ENCODE results near the gene NEK10.

The NEK10 gene

DNA sequence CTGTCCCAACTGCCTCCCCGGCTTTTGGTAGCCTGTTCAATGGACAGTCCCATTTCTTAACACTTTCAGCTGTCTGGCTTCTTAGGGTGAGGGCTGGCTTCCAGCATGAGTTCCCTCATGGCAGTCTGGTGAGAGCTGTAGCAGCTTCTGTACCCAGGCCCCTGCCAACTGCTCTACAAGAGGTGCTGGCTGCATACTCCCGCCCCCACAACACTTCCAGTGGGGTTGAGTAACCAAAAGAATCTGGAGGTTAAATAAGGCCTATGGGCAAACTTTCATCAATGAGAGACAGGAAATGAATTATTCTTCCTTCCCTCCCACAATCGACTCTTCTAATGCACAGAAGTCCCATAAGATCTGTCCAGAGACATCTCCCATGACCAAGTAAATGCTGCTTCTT, 145.0 kb downstream of the NEK10 start:
- peak; percentile 70 for DNase-seq

DNA sequence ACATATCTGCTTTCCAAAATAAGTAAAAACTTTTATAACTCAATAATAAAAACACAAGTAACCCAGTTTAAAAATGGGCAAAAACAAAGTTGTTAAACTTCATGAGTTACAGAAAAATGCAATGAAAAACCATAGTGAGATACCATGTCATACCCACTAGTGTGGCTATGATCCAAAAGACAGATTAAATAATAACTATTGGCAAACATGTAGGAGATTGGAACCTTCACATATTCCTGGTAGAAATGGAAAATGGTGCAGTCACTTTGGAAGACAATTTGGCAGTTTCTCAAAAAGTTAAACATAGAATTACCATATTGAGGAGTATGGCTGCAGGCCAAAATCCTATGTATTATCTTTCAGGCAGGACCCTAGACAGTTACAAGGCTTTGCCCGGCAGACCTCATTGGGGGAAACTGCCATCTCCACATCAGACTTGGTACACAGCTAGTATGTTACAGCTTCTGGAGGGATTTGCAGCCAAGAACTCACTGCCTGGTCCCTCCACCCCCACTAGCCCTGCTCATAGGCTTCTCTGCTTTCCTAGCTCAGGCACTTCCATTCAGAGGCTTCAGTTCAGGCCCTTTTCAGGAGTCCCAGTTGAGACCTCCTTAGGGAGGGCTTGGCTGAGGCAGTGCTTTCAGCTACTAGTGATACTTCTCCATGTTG, 147.8 kb downstream of the NEK10 start:
- no peak for DNase-seq

DNA sequence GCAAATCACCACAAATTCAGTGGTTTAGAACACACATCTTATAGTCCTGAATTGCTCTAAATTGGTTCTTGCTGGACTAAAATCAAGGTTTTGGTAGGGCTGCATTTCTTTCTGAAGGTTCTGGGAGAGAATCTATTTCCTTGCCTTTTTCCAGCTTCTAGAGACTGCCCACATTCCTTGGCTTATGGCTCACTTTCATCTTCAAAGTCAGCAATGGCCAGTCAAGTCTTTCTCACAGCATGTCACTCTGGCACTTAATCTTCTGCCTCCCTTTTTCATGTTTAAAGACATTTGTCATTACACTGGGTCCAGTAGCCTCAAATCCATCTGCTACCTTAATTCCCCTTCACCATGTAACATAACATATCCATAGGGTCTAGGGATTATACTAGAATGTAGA, 149.0 kb downstream of the NEK10 start:
- DNase-seq: peak; percentile 19

DNA sequence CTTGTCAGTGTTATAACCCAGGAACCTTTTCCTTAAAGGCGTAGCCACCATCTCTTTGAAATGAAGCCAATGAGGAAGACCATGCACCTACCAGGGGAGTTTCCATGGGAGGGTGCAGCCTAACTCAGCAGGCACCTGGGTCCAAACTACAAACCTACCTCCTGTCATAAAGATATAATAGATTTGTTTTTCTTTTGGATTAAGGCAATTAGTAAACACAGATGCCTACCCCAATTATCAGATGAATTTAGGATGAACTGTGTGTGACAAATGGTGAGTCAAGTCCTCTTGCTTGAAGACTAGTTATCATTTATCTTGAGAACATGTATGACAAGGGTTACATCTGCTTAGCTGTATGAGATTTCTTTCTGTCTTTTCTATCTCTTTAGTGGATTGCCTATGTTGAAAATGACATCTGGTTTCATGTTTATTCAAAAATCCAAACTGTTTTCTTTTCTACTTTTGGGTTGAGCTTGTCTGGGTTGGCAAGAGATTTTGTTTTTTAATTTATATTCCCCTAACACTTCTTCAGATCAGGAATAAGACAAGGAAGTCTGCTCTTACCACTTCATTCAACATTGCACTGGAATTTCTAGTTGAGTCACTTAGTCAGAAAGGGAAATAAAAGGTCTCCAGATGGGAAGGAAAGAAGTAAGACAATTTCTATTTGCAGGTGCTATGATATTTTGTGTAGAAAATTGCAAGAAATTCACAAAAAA, 149.9 kb downstream of the NEK10 start:
- peak; percentile 35 for DNase-seq

DNA sequence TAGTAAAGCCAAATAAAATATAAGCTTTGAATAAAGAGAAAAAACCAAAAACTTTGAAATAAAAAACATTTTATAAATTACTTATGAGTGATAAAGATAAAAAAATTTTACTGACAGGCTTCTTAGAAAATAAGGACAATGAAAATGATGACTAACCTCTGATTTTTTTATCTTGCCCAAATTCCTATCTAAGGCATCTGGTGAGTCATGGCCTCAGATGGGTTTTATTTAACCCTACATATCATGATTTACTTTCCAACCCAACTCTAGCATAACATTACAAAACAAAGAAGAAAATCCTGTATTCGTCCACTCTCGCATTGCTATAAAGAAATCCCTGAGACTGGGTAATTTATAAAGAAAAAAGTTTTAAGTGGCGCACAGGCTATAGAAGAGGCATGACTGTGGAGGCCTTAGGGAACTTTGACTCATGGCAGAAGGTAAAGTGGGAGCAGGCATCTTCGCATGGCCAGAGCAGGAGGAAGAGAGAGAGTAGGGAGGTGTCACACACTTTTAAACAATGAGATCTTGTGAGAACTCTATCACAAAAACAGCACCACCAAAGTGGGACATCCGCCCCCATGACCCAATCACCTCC, 152.1 kb downstream of the NEK10 start:
- DNase-seq: peak; percentile 82

DNA sequence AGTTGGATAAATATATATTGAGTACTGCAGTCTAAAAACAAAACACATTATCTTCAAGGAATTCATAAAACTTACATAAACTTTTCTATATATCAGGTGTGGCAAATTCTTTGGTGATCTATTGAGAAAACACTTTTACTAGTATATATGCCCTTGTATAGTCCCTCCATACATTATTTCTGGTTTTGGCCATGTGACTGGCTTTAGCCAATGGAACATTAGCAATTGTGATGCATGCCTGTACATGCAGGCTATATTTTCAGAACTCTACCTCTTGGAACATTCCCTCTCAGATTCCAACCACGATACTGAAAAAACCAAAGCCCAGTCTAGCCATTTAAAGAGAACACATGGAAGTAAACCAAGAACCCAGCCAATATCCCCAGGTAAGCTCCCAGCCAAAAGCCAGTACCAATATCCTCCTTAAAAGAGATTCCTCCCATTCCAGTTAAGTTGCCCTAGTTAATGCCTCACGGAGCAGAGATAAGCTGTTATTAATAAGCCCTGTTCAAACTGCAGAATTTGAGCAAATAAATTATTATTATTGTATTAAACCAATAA, 152.8 kb downstream of the NEK10 start:
- DNase-seq: no peak

DNA sequence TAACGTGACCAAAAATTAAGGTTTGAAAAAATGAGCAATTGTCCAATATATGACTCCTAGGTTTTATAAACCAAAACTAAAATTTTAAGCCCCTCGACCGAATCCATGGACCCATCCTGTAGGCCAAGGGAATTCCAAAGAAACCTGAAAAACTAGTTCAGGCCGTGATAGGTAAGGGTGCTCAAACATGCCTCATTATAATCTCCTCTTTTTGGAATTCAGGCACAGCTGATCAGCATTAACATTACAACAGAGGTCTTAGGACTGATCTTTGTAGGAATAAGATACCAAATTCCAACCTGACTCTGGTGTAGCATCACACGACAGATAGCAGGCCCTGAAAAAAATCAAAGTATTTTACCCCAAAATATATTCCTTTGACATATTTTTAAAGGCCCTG, 155.7 kb downstream of the NEK10 start:
- DNase-seq: no peak

DNA sequence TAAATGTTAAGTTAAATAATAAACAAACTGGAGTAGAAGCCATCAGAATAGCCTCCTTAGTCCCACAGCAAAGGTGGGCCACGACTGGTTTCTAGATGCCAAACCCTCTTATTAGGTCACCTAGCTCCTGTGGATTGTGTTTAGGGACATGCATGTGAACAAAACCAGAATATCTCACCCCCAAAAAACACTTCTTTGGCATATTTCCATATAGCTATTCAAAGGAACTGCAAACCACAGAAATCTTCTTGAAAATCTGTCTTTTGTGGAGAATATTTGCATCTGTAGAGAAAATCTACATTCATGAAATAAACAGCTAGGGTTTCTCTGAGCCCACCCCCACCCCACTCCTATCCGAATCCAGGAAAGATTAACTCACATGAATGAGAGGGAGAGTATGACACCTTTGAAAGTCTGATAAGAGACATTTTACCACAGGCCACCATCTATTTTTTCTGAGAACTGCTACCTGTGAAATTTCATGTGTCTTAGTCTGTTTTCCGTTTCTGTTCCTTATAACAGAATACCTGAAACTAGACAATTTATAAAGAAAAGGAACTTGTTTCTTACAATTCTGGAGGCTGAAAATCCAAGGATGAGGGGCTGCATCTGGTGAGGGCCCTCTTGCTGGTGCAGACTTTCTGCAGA, 159.4 kb downstream of the NEK10 start:
- no peak for DNase-seq

DNA sequence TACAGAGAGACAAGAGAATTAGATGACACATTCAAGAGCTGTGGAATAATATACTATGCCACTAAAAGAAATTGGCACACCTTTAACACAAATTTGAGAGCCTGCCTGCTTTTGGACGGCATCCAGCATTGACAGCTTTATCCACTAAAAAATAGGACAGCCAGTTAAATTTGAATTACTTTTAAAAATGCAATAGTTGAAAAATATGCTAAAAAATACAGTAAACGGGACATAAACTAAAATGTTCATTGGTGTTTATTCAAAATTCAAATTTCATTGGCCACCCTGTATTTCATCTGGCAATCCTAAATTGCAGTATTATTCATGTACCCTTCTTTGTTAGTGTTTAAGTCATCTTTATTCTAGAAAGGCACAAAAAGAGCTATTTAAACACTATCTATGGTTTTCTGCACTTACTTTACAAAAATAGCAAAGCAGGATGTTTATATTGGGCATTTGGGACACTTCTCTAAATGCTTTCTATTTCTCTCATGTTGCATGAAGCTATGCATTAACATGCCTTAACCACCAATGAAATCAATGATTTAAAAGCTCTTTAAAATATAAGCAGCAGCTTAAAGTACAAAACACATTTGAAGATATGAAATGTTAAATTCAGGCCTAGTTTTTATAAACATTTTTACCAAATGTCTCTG, 160.1 kb downstream of the NEK10 start:
- no peak for DNase-seq

DNA sequence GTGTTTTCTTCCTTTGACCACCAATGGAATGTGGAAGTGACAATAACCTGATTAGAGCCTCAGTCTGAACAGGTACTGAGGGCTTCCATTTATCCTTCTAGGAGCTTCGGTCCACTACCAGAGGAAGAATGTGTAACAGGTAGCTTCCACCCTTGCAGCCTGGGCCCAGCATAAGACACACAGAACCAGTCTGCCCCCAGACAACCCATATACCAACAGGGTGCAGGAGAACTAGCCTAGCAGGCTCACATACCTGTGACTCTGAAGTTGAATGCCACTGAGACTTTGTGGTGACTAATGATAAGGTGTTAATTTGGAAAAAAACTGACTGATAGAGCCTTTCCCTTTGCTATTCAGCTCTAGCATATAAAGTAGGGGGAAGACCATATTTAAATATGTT, 166.2 kb downstream of the NEK10 start:
- DNase-seq: no peak

DNA sequence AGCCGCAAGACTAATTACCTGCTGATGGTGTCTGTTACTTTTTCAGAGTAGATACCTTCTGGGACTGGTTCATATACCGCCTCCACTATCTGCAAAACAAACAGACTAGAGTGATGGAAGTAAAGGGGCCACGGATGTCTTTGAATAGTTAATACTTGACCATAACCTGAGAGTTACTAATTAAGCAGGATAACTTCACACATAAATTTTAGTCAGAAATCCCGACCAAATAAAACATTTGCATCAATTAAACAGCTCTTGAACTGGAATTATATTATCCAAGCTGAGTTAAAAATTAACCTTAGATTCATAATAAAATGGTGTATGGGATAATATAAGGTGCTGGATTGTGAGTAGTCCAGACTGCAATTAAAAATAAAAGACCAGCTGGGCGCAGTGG, 167.7 kb downstream of the NEK10 start:
- no peak for DNase-seq

DNA sequence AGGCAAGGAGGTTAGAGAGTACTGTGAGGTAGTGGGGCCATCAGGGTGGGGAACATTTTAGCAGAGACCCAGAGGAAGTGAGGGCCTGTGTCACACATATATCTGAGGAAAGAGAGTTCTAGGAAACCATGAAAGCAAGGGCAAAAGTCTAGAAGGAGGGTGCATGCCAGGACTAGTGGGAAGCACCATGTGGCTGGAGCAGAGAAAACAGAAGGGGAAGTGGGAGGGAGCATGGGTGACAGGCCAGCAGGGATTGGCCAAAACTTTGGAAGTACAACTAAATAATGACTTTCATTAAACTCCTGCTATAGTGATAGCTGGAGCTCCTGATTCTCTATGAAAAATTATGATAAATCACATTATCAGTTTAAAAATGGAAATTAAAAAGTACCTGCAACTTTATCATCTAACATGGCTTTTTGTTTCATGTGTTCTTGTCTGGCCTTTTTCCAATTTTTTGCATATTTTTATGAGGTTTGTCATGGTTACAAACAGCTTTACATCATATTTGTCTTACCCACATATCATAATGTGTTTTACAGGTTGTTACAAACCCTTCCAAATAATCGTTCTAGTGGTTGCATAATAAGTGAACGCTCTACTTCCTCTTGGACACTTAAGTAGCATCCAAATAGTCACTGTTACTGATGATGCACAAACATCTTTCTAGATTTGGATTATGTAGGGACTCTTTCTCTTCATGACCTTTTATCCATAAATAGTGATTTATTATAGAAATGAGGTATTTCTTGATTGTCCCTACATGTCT, 168.3 kb downstream of the NEK10 start:
- DNase-seq: no peak

DNA sequence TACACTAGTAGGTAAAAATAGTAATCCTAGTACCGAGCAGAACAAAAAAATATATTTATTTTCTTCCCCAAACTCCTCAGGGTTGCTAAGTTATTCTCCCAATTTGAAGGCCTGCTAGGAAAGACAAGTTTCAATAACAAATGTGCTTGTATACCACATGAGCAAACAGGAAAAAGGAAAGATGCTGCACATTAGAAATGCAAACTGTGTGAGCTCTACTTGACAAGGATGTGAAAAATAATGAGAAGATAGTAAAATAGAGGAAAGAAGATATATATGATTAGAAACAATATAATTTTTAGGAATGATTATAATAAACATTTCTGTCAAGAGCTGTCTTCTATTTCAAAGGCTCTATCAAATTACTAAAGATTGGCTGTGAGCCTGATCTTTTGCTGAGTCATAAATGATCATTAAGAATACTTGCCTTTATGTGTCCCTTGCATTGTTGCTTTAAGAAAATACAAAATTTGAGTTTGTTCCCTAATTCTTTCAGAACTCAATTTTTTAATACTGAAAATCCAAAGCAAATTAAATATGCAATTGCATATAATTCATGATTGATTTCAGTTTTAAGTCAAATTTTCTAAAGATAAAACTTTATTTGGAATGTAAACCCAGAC, 174.2 kb downstream of the NEK10 start:
- peak; percentile 38 for DNase-seq

DNA sequence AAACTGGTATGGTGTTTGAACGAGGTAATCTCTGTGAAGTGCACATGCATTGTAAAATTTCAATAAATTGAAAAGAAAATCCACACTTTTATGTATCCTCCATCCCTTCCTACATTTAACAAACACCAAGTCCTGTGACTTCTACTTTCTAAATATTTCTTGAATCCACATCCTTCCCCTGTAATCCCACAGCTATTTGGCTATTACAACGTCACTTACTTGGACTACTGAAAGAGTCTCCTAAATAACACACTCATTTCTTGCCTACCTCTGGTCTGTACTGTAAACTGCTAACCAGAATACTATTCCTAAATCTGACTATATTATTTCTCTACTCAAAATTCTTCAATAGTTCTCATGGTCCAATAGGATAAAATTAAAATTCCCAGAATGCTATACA, 176.1 kb downstream of the NEK10 start:
- DNase-seq: peak; percentile 13

DNA sequence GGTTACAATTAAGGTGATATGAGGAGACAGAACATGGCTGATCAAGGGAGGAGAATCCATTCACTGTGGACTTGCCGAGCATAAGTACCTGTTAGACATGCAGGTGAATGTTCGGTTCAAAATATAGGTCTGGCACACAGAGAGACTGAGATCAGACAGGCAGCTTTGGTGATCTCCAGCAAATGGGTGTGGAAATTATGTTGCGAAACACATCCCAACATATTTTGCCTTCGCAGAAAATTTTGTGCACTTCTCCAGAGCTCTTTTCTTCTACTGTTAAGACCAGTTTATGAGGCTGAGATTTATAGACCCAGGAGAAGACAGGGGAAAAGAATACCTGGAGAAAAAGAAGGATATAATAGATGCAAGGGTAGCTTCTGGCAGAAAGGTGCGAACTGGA, 183.2 kb downstream of the NEK10 start:
- DNase-seq: no peak

DNA sequence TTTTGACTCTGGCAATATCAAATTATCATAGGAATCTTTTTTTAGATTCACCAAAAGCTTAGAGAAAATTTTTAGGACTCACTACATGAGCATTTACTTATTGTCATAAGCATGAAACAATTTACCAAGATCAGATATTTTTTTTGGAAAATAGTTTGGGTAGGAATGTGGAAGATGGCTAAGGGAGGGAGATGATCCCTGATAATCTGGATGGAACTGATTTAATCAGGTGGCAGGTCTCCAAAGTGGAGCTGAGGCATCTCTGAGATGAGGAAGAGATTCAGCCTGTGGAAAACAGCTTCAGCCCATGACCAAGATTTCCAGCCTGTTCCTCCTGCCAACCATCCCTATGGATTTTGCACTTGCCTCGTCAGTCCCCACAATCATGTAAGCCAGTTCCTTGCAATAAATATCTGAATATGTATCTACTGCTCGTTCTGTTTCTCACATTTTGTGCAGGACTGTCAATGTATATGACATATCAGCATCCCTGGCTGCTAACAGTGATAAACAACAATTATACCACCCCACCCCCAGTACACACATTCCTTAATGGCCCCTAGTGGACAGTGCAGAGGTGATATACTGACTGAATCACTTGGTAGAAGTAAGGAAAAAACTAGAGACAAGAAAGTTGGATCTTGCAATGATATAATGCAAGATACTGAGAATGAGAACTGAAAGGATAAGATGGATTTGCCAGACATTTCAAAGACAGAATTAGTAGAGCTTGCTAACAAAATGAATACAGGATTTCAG, 183.8 kb downstream of the NEK10 start:
- DNase-seq: peak; percentile 5

DNA sequence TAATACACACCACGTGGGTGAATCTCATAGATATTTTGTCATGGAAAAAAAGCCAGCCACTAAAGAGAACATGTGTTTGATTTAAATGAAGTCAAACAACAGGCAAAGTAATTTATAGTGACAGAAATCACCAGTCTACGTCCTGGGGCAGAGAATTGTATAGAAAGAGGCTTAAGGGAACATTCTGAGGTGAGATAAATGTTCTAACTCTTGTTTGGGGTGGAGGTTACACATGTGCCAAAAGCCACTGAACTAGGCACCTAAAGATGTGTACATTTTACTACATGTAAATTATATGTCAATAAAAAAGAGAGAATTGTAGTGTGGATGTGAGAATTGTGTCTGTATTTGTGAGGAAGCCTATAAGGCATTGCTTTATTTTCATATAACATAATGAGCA, 184.9 kb downstream of the NEK10 start:
- DNase-seq: no peak

DNA sequence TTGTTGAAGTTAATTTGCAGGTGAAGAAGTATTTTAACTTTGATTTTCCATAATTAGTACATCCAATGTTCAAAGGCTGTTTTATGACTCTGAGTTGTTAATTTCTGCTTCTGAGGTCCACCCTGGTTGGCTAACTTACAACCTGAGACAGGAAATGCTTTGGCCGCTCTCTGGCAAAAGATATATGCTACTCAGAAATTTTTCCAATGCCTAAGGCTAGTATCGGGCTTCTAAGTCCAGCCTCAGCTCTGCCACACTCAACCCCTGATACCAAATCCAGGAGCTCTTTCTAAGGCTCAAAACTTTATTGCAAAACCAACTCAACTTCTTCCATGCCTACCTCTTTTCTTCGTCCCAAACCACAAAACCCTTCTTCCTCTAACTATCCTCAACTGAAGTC, 192.9 kb downstream of the NEK10 start:
- DNase-seq: no peak

DNA sequence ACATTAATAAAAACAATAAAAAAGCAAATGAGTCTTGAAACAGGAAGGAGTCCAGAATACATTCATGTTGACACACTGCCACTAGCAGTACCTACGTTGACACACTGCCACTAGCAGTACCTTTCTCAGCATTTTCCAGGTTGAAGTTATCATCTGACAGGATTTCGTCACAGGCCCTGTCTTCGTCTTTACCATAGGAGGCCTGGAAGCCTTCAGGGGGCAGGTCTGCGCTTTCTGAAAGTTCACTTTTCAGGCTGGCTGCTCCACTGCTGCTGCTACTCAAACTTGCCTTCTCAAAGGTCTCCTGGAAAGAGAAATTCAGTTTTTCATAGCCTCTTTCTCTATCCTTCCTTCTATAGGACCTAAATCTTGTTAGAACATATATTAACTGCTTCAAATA, 194.7 kb downstream of the NEK10 start:
- no peak for DNase-seq

DNA sequence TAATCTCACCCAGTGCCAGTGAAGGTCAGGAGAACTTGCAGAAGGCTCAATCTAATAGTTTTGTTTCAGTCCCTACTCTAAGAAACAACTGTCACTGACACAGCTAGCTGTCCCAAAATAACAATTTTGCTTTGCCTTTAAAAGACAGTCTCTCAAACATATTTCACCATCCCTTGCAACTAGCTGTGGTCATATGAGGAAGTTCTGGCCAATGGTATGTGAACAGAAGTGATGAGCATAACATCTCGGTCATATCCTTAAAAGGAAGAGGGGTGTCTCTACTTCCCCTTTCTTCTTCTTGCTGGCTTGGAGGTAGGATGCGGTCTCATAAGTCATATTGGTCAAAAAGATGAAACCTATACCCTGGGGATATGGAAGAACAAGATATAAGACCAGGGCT, 198.1 kb downstream of the NEK10 start:
- no peak for DNase-seq

DNA sequence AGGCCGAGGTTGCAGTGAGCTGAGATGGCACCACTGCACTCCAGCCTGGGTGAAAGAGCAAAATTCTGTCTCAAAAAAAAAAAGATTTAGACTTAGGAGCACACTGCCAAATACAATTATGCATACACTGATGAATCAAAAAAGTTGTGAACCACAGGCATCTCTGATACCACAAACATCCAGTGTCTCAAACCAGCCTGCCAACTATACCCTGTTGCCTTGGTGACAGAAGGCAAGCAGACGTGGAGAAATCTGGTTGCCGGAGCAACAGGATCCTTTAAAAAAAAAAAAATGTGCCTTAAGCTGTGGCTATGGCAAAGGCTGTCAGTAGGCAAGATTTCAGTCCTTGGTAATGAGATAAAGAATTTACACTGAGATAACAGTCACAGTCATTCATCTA, 202.3 kb downstream of the NEK10 start:
- DNase-seq: peak; percentile 95

Measured in EL (cell line).